ENCODE data around the gene PLAC1.

The PLAC1 gene

GRCh38 chrX:134684956-134685355 is 26.7 kb upstream of the PLAC1 start:
- no peaks in the 10 kb centered on the region for H3K9me3 ChIP-seq (ENCODE audit: severe bottlenecking)
- no peak for TF ChIP-seq CTCF (IDR thresholded peaks at IDR 0.05; ENCODE audit: low read depth, low read length)
- no peak for DNase-seq
- H3K4me3 ChIP-seq (ENCODE audit: low read depth, low read length) = no peak overlapping the region
- H3K36me3 ChIP-seq = no peaks in the 10 kb centered on the region
- H3K27ac ChIP-seq = no peak overlapping the region
- no peaks in the 10 kb centered on the region for H3K27me3 ChIP-seq (ENCODE audit: insufficient read depth, low read depth, severe bottlenecking)

DNA sequence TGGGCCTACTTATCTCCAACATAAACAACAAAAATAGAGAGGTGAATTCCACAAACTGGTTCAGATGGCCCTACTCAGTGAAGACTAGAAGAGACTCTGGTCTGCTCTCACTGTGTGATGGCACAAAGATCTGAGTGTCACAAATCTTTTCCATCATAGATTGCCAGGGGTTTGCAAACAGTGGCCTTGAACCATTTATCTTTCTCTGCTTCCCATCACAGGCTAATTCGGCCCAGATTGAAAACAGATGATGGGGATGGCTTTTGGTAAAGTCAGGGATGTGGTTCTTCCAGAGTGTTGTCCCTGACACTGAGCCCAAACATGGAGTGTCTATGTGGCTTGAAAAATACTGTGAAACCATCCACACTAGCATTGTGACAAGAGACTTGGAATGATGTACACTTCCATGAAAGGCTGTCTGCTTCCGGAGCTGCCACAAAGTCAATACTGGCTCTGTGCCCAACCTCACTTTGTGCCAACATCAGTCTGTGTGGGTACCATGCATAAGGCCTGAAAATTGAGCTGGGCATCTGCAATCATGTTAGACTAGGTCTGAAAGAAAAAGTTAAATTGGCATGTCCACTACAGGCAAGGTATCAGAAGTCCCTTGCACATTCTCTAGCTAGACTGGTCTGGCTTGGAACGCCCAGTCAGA is 25.2 kb upstream of the PLAC1 start:
- Histone ChIP-seq H3K4me3 (ENCODE audit: low read depth, low read length) (no peak overlapping the region), H3K36me3 (no peaks in the 10 kb centered on the region), H3K27ac (no peak overlapping the region), H3K9me3 (ENCODE audit: severe bottlenecking) (no peaks in the 10 kb centered on the region), H3K27me3 (ENCODE audit: insufficient read depth, low read depth, severe bottlenecking) (no peaks in the 10 kb centered on the region)
- DNase-seq = no peak
- TF ChIP-seq CTCF (IDR thresholded peaks at IDR 0.05; ENCODE audit: low read depth, low read length) = no peak

DNA sequence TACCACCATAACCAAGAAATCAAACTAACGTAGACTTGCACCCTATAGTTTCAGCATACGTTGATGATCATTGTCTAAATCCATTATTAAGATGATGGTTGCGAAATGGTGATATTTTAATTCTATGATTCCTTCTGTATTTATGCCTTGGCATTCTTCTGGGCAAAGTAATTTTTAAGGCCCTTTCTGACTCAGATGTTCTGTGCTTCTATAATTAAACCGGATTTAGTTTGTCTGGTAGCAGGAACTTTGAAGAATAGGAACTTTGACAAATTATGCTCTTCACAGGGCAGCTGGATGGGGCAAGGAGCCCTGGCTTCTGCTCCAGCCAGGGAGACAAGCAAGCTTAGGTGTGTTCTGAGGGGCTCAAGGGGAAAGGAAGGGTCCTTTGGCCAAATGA is 23.8 kb upstream of the PLAC1 start:
- Histone ChIP-seq H3K27ac (no peak overlapping the region), H3K27me3 (ENCODE audit: insufficient read depth, low read depth, severe bottlenecking) (no peaks in the 10 kb centered on the region), H3K4me3 (ENCODE audit: low read depth, low read length) (no peak overlapping the region), H3K36me3 (no peaks in the 10 kb centered on the region), H3K9me3 (ENCODE audit: severe bottlenecking) (no peaks in the 10 kb centered on the region)
- no peak for TF ChIP-seq CTCF (IDR thresholded peaks at IDR 0.05; ENCODE audit: low read depth, low read length)
- DNase-seq = no peak

GRCh38 chrX:134679644-134680043 is 21.4 kb upstream of the PLAC1 start:
- Histone ChIP-seq H3K36me3 (no peaks in the 10 kb centered on the region), H3K9me3 (ENCODE audit: severe bottlenecking) (no peaks in the 10 kb centered on the region), H3K27me3 (ENCODE audit: insufficient read depth, low read depth, severe bottlenecking) (no peaks in the 10 kb centered on the region), H3K27ac (no peak overlapping the region), H3K4me3 (ENCODE audit: low read depth, low read length) (no peak overlapping the region)
- no peak for DNase-seq
- no peak for TF ChIP-seq CTCF (IDR thresholded peaks at IDR 0.05; ENCODE audit: low read depth, low read length)

GRCh38 chrX:134679221-134679620 is 20.9 kb upstream of the PLAC1 start:
- H3K27me3 ChIP-seq (ENCODE audit: insufficient read depth, low read depth, severe bottlenecking) = no peaks in the 10 kb centered on the region
- no peak overlapping the region for H3K27ac ChIP-seq
- TF ChIP-seq CTCF (IDR thresholded peaks at IDR 0.05; ENCODE audit: low read depth, low read length) = no peak
- H3K4me3 ChIP-seq (ENCODE audit: low read depth, low read length) = no peak overlapping the region
- DNase-seq = no peak
- no peaks in the 10 kb centered on the region for H3K9me3 ChIP-seq (ENCODE audit: severe bottlenecking)
- no peaks in the 10 kb centered on the region for H3K36me3 ChIP-seq

GRCh38 chrX:134677332-134677731 is 19.1 kb upstream of the PLAC1 start:
- H3K4me3 ChIP-seq (ENCODE audit: low read depth, low read length) = no peak overlapping the region
- DNase-seq = no peak
- H3K27ac ChIP-seq = no peak overlapping the region
- no peaks in the 10 kb centered on the region for H3K27me3 ChIP-seq (ENCODE audit: insufficient read depth, low read depth, severe bottlenecking)
- no peak for TF ChIP-seq CTCF (IDR thresholded peaks at IDR 0.05; ENCODE audit: low read depth, low read length)
- no peaks in the 10 kb centered on the region for H3K36me3 ChIP-seq
- H3K9me3 ChIP-seq (ENCODE audit: severe bottlenecking) = no peaks in the 10 kb centered on the region
